H9 (cell line): ENCODE results near the gene EIF5A2. TPM values are rescaled to one million over a fixed set of nuclear protein-coding genes. Genes with fewer than 3 reads are reported as not detected.
"Not testable (repeated sequence)": the region's sequence is repeated elsewhere in the genome, so short reads cannot be mapped to it uniquely, and the experiment has no call there.

ENCODE experiments used
- DNase-seq: peaks from one replicate; pipeline ENCODE4 v3.0.0-alpha.2; 2017
- H2AFZ ChIP-seq: one replicate; pipeline ENCODE4 v1.6.1; 2013; ENCODE audit warnings: mild to moderate bottlenecking, low read length, control low read depth, moderate library complexity
- H2AK5ac ChIP-seq: 2 replicates; pipeline ENCODE4 v1.6.1; 2013; ENCODE audit warnings: low read length, control low read depth, mixed read lengths; ENCODE audit not compliant: insufficient read length
- H2BK120ac ChIP-seq: one replicate; pipeline ENCODE4 v1.6.1; 2013; ENCODE audit warnings: low read depth, mild to moderate bottlenecking, low read length, control low read depth, inconsistent platforms; ENCODE audit not compliant: poor library complexity, severe bottlenecking
- H2BK12ac ChIP-seq: 2 replicates; pipeline ENCODE4 v1.6.1; 2013; ENCODE audit warnings: low read length, control low read depth, mixed read lengths, low read depth; ENCODE audit not compliant: insufficient read length
- H2BK15ac ChIP-seq: 2 replicates; pipeline ENCODE4 v1.6.1; 2013; ENCODE audit warnings: low read depth, low read length, control low read depth
- H2BK20ac ChIP-seq: one replicate; pipeline ENCODE4 v1.6.1; 2013; ENCODE audit warnings: low read depth, mild to moderate bottlenecking, low read length, control low read depth, inconsistent platforms; ENCODE audit not compliant: poor library complexity, severe bottlenecking
- H2BK5ac ChIP-seq: 2 replicates; pipeline ENCODE4 v1.6.1; 2013; ENCODE audit warnings: low read length, control low read depth, mixed read lengths; ENCODE audit not compliant: insufficient read length
- H3K14ac ChIP-seq: 2 replicates; pipeline ENCODE4 v1.6.1; 2013; ENCODE audit warnings: low read length, control low read depth; ENCODE audit not compliant: insufficient read depth
- H3K18ac ChIP-seq: 2 replicates; pipeline ENCODE4 v1.6.1; 2013; ENCODE audit warnings: low read depth, mild to moderate bottlenecking, mixed read lengths, low read length, control low read depth; ENCODE audit not compliant: insufficient read length
- H3K23ac ChIP-seq: 2 replicates; pipeline ENCODE4 v1.6.1; 2013; ENCODE audit warnings: low read length, control low read depth, mixed read lengths, low read depth; ENCODE audit not compliant: insufficient read length
- H3K23me2 ChIP-seq: 2 replicates; pipeline ENCODE4 v1.6.1; 2013; ENCODE audit warnings: low read depth, mild to moderate bottlenecking, mixed read lengths, low read length, control low read depth; ENCODE audit not compliant: insufficient read length, poor library complexity, severe bottlenecking
- H3K27ac ChIP-seq: 2 replicates; pipeline ENCODE4 v1.5.1; 2013; ENCODE audit warnings: low read length, control low read depth, mixed read lengths, low read depth; ENCODE audit not compliant: insufficient read length
- H3K27me3 ChIP-seq: 2 replicates; pipeline ENCODE4 v1.6.1; 2013; ENCODE audit warnings: low read length, control low read depth, inconsistent platforms; ENCODE audit not compliant: insufficient read depth
- H3K4ac ChIP-seq: 2 replicates; pipeline ENCODE4 v1.6.1; 2013; ENCODE audit warnings: low read depth, mild to moderate bottlenecking, control low read depth, inconsistent platforms, low read length, moderate library complexity
- H3K4me1 ChIP-seq: 2 replicates; pipeline ENCODE4 v1.6.1; 2013; ENCODE audit warnings: low read length, control low read depth, inconsistent platforms; ENCODE audit not compliant: insufficient read depth
- H3K4me2 ChIP-seq: 2 replicates; pipeline ENCODE4 v1.6.1; 2013; ENCODE audit warnings: low read length, control low read depth, mixed read lengths; ENCODE audit not compliant: insufficient read length, insufficient read depth
- H3K56ac ChIP-seq: 2 replicates; pipeline ENCODE4 v1.6.1; 2013; ENCODE audit warnings: low read depth, mild to moderate bottlenecking, mixed read lengths, low read length, control low read depth; ENCODE audit not compliant: insufficient read length
- H3K79me1 ChIP-seq: 2 replicates; pipeline ENCODE4 v1.6.1; 2013; ENCODE audit warnings: low read depth, mild to moderate bottlenecking, moderate library complexity, low read length, control low read depth, inconsistent platforms; ENCODE audit not compliant: insufficient read depth, poor library complexity, severe bottlenecking
- H3K79me2 ChIP-seq: 2 replicates; pipeline ENCODE4 v1.6.1; 2013; ENCODE audit warnings: low read length, control low read depth, inconsistent platforms; ENCODE audit not compliant: insufficient read depth
- H3K9ac ChIP-seq: 2 replicates; pipeline ENCODE4 v1.6.1; 2013; ENCODE audit warnings: low read length, control low read depth, mixed read lengths; ENCODE audit not compliant: insufficient read length; ENCODE audit errors: extremely low read depth
- H3K9me3 ChIP-seq: one replicate; pipeline ENCODE4 v1.6.1; 2013; ENCODE audit warnings: low read depth, low read length, inconsistent platforms; ENCODE audit not compliant: control insufficient read depth
- H3T11ph ChIP-seq: one replicate; pipeline ENCODE4 v1.6.1; 2013; ENCODE audit warnings: mild to moderate bottlenecking, low read length, control low read depth, inconsistent platforms
- H4K20me1 ChIP-seq: one replicate; pipeline ENCODE4 v1.6.1; 2013; ENCODE audit not compliant: control insufficient read depth, insufficient read length, insufficient read depth
- H4K5ac ChIP-seq: 2 replicates; pipeline ENCODE4 v1.6.1; 2013; ENCODE audit warnings: low read depth, mild to moderate bottlenecking, mixed read lengths, low read length, control low read depth; ENCODE audit not compliant: insufficient read length
- H4K8ac ChIP-seq: replicated peaks from 2 replicates; pipeline ENCODE4 v1.6.1; 2013; ENCODE audit warnings: low read length, control low read depth, mixed read lengths, low read depth; ENCODE audit not compliant: insufficient read length
- H4K91ac ChIP-seq: 2 replicates; pipeline ENCODE4 v1.6.1; 2013; ENCODE audit warnings: low read depth, mild to moderate bottlenecking, moderate library complexity, mixed read lengths, low read length, control low read depth; ENCODE audit not compliant: insufficient read length
- H3K27ac Mint-ChIP-seq, 3 experiments: 2 replicates in 2 of 3; 3 replicates in 1 of 3; pipeline ENCODE4 v1.8.0; 2020 to 2021; ENCODE audit warnings: mixed read lengths in 3 of 3, mild to moderate bottlenecking in 1 of 3, moderate library complexity in 1 of 3
- H3K27me3 Mint-ChIP-seq: 2 replicates; pipeline ENCODE4 v1.8.0; 2021; ENCODE audit warnings: low read depth, mild to moderate bottlenecking, moderate library complexity, mixed read lengths
- H3K36me3 Mint-ChIP-seq, 3 experiments: 2 replicates in 2 of 3; 3 replicates in 1 of 3; pipeline ENCODE4 v1.8.0; 2020 to 2021; ENCODE audit warnings: low read depth in 3 of 3, mixed read lengths in 3 of 3; ENCODE audit not compliant: insufficient read depth in 1 of 3
- H3K4me1 Mint-ChIP-seq, 2 experiments: 2 replicates each; pipeline ENCODE4 v1.8.0; 2020; ENCODE audit warnings: mixed read lengths in 2 of 2
- H3K4me3 Mint-ChIP-seq, 2 experiments: 2 replicates in 1 of 2; 3 replicates in 1 of 2; pipeline ENCODE4 v1.8.0; 2020 to 2021; ENCODE audit warnings: mild to moderate bottlenecking in 2 of 2, mixed read lengths in 2 of 2, moderate library complexity in 1 of 2
- H3K9me3 Mint-ChIP-seq, 2 experiments: 2 replicates in 1 of 2; 3 replicates in 1 of 2; pipeline ENCODE4 v1.8.0; 2020; ENCODE audit warnings: mild to moderate bottlenecking in 2 of 2, mixed read lengths in 2 of 2, moderate library complexity in 1 of 2
- CTCF ChIP-seq: fragments of 200-600 bp; sonication (generic); conservative IDR thresholded peaks from 3 replicates; pipeline ENCODE4 v1.8.0; 2021; ENCODE audit warnings: antibody characterized with exemption, mild to moderate bottlenecking
- WGBS: extraction: QIAGEN DNeasy Blood & Tissue Kit; methylation state at CpG from one replicate; pipeline ENCODE4 v1.1.7; 2013; ENCODE audit warnings: missing lambda C conversion rate, low lambda C conversion rate, mixed read lengths; ENCODE audit not compliant: insufficient read length; ENCODE audit errors: extremely low coverage; 5-methylcytosine and 5-hydroxymethylcytosine counted together
- total RNA-seq: library from RNA; stranded (reverse); gene quantifications from 2 replicates; pipeline ENCODE4 v1.2.1, GENCODE V29; 2021

EIF5A2 gene
- total RNA-seq, 1 experiment from 2014 or later: 7.7 TPM

GRCh38 chr3:170941551-170941950 lies 33.1 kb upstream of the EIF5A2 start:
- H3K14ac ChIP-seq: no peak overlapping the region
- Mint-ChIP-seq H3K36me3 (peaks cover 9 to 39% (median 16%) of the 10 kb centered on the region in 3 experiments; a peak in 6 of 7 replicates), H3K27ac (no peak overlapping the region), H3K4me3 (no peak overlapping the region), H3K4me1 (no peaks in the 10 kb centered on the region), H3K27me3 (no peaks in the 10 kb centered on the region), H3K9me3 (peaks cover 36 to 52% of the 10 kb centered on the region in 2 experiments)
- H3K79me1 ChIP-seq: no peaks in the 10 kb centered on the region
- H3K23ac ChIP-seq: no peak overlapping the region
- H4K8ac ChIP-seq: no peak overlapping the region
- H2AK5ac ChIP-seq: no peak overlapping the region
- H2BK20ac ChIP-seq: no peak overlapping the region
- no peak overlapping the region for H2BK15ac ChIP-seq
- H4K20me1 ChIP-seq: no peaks in the 10 kb centered on the region
- no peak for TF ChIP-seq CTCF
- no peak overlapping the region for H3K56ac ChIP-seq
- no peak overlapping the region for H4K5ac ChIP-seq
- H2BK12ac ChIP-seq: no peak overlapping the region
- peaks cover 6% of the 10 kb centered on the region for H3K9me3 ChIP-seq
- H3K27me3 ChIP-seq: no peaks in the 10 kb centered on the region
- DNase-seq: no peak
- H3K18ac ChIP-seq: no peak overlapping the region
- no peaks in the 10 kb centered on the region for H3K4me1 ChIP-seq
- no CpG with 5 or more reads among the region's 1 CpG for WGBS
- no peaks in the 10 kb centered on the region for H3K23me2 ChIP-seq
- H3K9ac ChIP-seq: no peak overlapping the region
- H3K4me2 ChIP-seq: no peak overlapping the region
- H2BK120ac ChIP-seq: no peak overlapping the region
- no peak overlapping the region for H3K27ac ChIP-seq
- H3K79me2 ChIP-seq: no peaks in the 10 kb centered on the region
- no peak overlapping the region for H2AFZ ChIP-seq
- H2BK5ac ChIP-seq: no peak overlapping the region
- no peak overlapping the region for H3K4ac ChIP-seq
- H3T11ph ChIP-seq: no peak overlapping the region
- H4K91ac ChIP-seq: no peak overlapping the region

- no CpG with 5 or more reads among the region's 4 CpGs for WGBS
- H2BK20ac ChIP-seq, H4K8ac ChIP-seq, H2AK5ac ChIP-seq, H3K27me3 Mint-ChIP-seq, H3K4me1 Mint-ChIP-seq, H3K79me1 ChIP-seq, H3K4ac ChIP-seq, H3K14ac ChIP-seq, H2BK120ac ChIP-seq, H3K23ac ChIP-seq, H4K20me1 ChIP-seq, H3K4me3 Mint-ChIP-seq, H2BK12ac ChIP-seq, H3K27ac Mint-ChIP-seq, H3K27me3 ChIP-seq, H3K23me2 ChIP-seq, DNase-seq, H3K4me2 ChIP-seq, H3T11ph ChIP-seq, H3K36me3 Mint-ChIP-seq, H3K27ac ChIP-seq, H3K56ac ChIP-seq, H3K18ac ChIP-seq, H3K9me3 ChIP-seq, H2AFZ ChIP-seq, H2BK15ac ChIP-seq, H4K91ac ChIP-seq, H2BK5ac ChIP-seq, H4K5ac ChIP-seq, H3K79me2 ChIP-seq, H3K4me1 ChIP-seq, H3K9ac ChIP-seq: not testable (repeated sequence)
- peaks cover 9 to 18% of the 10 kb centered on the region in 2 experiments; a peak in 3 of 5 replicates for H3K9me3 Mint-ChIP-seq
Observed at GRCh38 chr3:170933039-170933438, 24.6 kb upstream of the EIF5A2 start.
